Retina (tissue), 1 donor: ENCODE results near the gene LTBP1.

Experiments used
- DNase-seq: peaks from one replicate; pipeline ENCODE4 v3.0.0-alpha.2; 2016

Gene LTBP1

GRCh38 chr2:32932825-32933755 is 13.7 kb upstream of the LTBP1 start:
- no peak for DNase-seq

DNA sequence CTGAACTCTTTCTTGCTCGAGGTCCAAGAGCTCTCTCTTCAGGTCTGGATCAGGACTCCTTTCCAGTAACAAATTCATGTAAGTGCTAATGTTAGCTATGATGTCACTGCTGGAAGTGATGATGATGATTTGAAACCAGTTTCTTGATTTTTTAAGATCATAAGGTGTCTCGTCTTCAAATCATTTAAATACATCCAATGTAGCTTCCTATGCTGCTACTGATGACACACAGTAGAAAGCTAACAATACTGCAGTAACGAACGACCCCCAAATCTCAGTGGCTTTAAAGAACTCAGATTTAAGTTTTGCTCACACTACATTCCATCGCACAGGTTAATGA is 13.0 kb upstream of the LTBP1 start:
- no peak for DNase-seq

GRCh38 chr2:32937602-32938448 is 8.9 kb upstream of the LTBP1 start:
- no peak for DNase-seq

DNA sequence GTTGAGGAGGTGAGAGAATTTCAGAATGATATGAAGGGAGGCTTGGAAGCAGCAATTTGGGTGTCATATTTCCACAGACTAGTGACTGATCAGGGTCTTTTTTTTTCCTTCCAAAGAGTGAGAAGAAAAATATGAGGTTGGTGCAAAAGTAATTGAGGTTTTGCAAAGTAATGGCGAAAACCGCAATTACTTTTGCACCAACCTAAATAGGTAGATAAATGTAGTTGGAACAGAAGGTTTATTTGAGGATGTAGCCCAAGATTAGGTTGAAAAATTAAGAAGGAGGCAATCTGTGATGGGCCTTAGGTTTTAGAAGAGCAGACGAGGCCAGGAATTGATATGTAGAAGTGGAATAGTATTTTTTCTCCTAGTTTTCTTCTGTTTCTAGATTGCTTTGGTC is 7.8 kb upstream of the LTBP1 start:
- no peak for DNase-seq

DNA sequence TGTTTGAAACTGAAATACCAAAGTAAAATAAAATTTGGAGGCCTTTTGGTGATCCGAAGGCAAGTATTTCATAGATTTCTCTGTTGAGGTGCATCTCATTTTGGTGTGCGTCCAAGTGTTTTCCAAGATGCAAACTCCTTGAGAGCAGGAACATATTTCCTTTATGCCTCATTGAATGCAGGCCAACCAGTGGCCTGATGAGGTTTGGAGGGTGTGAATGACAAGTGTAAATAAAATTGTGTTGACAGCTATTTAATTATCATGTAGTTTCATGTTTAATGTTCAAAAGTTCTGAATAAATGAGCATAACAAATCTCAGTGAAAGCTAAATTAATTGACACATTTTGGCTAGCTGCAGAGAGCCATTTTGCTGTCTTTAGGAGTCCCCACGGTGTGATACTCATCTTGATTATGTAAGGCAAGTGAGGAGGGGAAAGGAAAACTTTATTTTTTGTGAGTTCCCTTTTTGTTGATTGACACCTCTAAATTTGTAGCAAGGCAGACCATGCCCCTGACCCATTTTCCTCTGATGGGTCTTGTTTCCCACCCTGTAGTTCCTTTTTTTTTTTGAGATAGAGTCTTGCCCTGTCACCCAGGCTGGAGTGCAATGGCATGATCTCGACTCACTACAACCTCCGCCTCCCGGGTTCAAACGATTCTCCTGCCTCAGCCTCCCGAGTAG is 6.3 kb upstream of the LTBP1 start:
- no peak for DNase-seq

GRCh38 chr2:32941944-32942690 is 4.6 kb upstream of the LTBP1 start:
- no peak for DNase-seq

GRCh38 chr2:32942793-32943485 is 3.8 kb upstream of the LTBP1 start:
- DNase-seq = no peak

DNA sequence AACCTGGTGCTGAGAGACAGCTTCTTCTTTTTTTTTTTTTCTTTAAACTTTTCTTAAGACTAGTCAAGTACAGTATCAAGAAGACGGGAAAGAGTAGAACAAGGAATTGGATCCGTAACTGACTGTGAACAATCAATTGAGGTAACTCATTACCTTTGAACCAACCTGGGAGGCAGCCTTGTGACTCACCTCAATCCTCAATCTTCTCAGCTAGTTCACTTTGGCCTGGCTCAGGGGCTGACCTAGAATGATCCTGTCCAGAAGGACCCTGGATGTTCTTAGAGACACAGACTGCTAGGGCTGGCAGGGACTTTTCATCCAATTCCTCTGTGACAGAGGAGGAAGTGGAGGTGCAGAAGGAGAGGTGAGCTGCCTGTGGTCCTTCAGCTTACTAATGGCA is 1.5 kb upstream of the LTBP1 start:
- DNase-seq = no peak

DNA sequence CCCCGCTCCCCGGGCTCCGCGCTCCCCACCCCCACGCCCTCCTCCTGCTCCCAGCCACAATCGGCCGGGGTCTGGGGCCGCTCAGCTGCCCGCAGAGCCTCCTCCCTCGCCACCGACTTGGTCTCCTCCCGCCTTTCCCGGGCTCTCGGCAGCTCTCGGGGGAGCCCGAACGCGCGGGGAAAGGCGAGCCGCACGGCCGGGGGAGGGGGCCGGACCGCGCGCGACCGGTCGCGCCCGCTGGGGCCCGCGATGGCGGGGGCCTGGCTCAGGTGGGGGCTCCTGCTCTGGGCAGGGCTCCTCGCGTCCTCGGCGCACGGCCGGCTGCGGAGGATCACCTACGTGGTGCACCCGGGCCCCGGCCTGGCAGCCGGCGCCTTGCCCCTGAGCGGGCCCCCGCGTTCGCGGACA is 327 bp downstream of the LTBP1 start:
- no peak for DNase-seq

GRCh38 chr2:32947484-32948143 is 861 bp downstream of the LTBP1 start:
- DNase-seq = peak; percentile 77

- DNase-seq = no peak
Measured at GRCh38 chr2:32948266-32948665, 1.5 kb downstream of the LTBP1 start.

- DNase-seq = no peak
Measured at GRCh38 chr2:32949260-32949659, 2.5 kb downstream of the LTBP1 start.

DNA sequence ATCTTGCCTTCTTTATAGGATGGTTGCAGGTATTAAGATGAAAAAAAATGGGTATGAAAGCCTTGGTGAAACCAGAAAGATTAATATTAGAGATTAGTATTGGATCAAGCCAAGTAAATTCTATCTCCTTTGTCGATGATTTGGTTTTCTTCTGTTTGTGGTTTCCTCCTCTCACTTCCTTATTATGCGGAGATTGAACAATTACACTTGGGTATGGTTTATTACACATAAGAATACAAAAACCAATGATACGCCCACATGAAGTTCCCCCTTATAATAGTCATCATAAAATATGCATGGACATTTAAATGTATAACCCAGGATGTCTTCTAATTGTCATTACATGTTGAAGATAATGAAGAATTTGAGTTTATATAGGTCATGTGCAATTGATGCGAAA is 4.9 kb downstream of the LTBP1 start:
- no peak for DNase-seq

DNA sequence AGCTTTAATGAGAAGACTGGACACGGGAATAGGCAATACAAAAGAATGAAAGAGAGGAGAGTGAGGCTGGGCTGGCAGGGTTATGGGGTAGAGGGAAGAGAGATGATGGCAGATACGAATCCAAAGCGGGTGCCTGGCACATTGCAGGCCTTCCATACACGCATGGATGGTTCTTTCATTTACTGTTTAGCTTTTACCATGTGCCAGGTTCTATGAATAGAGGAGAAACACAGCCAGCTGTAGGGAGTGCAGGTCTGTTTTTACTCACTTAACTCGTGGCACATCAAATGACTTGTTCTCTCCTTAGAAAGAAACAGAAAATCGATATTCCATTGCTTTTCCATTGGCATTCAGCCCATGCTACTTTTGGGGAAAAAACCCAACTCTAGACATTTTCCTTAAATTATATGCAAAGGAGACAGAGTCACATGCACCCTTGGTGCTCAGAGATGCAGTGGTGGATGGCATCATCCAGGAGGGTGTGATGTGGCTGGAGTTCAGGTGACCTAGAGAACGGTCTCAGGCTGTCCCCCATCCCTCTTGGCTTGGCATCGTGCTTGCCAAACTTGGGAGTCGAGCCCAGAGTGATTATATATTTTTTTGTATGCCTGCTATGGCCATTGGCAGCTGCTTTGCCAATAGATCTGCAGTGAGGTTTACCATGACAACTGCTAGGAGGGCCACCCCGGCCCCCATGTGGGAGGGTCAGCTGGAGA is 6.2 kb downstream of the LTBP1 start:
- DNase-seq = no peak

DNA sequence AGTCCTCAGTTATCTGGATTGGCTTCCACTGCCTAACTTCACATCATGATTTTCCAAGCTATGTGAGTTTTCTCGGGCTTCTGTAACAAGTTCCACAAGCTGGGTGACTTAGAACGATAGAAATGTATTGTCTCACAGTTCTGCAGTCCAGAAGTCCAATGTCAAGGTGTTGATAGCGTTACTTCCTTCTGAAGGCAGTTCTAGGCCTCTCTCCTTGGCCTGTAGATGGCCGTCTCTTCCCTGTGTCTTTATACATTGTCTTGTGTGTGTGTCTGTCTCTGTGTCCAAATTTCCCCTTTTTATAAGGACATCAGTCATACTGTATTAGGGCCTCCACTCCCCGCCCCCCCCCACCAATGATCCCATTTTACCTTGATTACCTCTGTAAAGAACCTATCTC is 7.5 kb downstream of the LTBP1 start:
- DNase-seq = no peak

- DNase-seq = no peak
Measured at GRCh38 chr2:32958821-32959220, 12.1 kb downstream of the LTBP1 start.

DNA sequence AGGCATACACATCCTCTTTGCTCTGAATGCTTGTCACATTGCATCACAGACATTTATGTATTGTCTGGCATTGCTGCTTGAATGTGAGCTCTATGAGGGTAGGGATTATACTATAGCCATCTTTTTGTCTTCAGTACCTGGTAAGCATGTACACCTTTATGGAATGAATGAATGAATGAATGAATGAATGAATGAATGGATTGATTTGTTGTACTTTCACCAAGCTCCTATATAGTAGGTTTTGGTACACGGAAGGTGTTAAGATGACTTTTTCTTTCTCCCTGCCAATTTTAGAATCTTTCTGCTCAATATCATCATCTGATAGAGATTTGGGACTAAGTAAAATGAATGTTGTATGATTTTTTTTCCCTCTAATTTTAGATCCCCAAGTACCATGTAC is 13.5 kb downstream of the LTBP1 start:
- DNase-seq = no peak

DNA sequence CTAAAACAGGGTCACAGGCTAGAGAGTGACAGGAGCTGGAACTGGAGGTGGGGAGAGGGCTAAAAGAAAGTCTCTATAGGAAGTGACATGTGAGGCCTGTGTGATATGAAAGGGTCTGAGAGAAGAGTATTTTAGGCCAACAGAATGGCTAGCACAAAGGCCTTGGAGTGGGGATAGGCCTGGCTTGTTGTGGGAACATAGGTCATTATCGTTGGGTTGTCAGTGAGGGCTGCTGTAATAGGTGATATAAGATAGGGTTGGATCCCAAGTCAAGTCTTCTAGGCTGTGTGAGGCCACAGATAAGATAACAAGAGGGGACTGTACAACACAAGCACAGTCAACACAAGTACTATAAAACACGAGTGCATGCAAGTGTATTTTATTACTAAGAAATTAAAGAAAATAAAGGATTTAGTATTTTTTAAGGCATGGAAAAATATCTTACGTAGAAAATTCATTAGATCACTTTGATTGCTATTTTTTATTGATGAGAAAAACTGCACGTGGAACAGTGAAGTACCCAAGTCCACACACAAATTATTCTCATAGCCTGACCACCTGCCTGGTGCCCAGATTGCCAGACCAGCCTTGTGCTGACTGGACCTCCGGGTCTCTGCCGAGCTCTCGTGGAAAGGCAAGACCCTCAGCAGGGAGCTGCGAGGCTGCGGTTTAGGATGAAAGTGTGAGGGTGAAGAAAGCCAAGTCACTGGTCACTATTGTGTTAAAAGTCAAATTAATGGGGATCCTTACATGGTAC is 14.1 kb downstream of the LTBP1 start:
- DNase-seq = no peak

DNA sequence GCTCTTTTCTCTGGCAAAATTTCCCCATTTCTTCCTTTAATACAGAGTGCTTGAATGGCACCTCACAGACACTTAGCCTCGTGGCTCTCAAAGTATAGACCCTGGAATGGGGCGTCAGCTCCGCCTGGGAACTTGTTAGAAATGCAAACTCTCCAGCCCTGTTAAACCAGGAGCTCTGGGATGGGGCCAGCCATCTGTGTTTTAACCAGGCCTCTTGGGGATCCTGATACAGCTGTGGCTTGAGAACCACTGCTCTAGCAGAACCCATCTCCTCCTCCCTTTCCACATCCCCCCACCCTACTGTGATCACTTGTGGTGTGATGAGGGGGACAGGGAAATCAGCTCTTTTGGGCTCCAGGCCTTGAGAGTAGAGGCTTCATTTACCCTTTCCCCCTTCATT is 15.9 kb downstream of the LTBP1 start:
- no peak for DNase-seq

- no peak for DNase-seq
Measured at GRCh38 chr2:32963941-32964340, 17.2 kb downstream of the LTBP1 start.
